Superior temporal gyrus (tissue), 1 donor: ENCODE measurements around the gene NXPH4.

ENCODE experiments used
- DNase-seq: peaks from one replicate; pipeline ENCODE4 v3.0.0-alpha.2; 2016; ENCODE audit errors: extremely low spot score

NXPH4 gene

GRCh38 chr12:57216014-57216911 lies at the start of gene NXPH4:
TSS of gene NXPH4 (plus strand) at chr12:57216794. CDS start at chr12:57216970, 176 bp downstream.
- no peak for DNase-seq

GRCh38 chr12:57166971-57167371 lies 49.6 kb upstream of the NXPH4 start:
- DNase-seq, result no peak

GRCh38 chr12:57168058-57168457 lies 48.5 kb upstream of the NXPH4 start:
- DNase-seq, result no peak

DNA sequence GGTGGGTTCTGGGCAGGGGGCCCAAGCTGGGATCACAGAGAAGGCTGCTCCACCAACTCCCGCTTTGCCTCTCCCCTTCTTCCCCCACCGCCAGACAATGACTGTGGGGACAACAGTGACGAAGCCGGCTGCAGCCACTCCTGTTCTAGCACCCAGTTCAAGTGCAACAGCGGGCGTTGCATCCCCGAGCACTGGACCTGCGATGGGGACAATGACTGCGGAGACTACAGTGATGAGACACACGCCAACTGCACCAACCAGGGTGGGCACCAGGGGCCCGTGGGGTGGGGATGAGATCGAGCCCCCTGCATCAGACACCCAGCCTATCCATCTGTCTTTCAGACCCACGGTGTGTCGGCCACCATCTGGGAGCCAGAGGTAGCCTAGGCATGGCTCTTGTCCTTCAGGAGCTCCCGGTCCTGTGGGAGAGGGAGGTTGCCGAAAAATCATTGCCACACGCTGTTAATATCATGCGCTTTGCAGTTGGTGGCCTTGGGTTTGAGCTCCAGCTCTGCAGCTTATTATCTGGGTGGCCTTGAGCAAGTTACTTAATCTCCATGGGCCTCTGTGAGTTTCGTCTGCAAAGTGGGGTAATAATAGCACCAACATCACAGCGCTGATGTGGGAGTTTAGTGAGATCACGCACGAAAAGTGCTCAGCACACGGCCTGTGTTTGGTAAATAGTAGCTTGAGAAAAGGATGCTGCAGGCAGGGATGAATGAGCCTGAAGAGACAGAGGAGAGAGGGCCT lies 47.4 kb upstream of the NXPH4 start:
- DNase-seq, result peak; percentile 53

DNA sequence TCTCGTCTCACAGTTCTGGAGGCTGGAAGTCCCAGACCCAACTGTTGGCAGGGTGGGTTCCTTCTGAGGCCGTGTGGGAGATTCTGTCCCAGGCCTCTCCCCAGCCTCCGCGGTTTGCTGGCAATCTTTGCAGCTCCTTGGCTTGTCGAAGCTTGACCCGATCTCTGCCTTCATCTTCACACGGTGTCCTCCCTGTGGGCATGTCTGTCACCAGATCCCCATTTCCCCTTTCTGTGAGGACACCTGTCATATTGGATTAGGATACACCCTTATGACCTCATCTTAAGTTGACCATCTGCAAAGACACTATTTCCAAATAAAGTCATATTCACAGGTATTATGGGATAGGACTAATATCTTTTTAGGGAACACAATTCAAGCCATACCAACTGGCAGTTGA lies 46.6 kb upstream of the NXPH4 start:
- DNase-seq, result no peak

GRCh38 chr12:57170408-57170807 lies 46.2 kb upstream of the NXPH4 start:
- no peak for DNase-seq

DNA sequence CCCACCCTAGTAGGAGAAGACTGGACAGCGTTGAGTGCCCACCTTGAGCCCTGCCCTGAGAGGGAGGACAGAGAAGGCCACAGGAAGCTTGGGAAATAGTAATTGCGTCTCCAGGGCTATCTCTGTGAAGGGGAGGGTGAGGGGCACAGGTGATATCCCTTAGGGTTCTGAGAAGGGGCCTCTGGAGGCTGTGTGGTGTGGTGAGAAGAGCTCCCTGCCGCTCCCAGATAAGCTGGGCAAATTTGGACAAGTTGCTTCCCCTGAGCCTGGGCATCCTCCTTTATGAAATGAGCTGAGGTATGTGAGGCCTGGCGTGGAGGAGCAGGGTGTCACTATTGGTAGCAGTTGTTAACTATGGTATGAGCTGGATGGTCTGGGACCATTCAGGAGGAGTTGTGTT lies 45.7 kb upstream of the NXPH4 start:
- DNase-seq, result no peak

DNA sequence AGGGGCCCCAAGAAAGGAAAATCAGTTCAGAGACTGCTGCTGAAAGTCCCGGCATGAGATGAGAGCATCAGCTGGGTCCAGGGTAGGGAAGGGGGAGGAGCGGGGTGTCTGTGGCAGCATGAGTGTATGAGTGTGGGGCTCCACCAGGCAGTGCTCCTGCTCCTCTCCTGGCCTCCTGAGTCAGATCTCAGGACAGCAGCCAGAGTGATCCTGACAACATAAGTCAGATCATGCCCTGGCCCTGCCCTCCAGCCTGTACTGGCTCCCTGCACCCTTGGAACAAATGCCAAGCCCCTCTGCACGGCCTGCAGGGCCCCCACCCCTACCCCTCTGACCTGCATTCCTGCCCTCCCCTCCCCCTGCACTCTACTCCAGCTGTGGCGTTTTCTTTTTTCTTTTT lies 44.9 kb upstream of the NXPH4 start:
- no peak for DNase-seq

GRCh38 chr12:57173089-57173488 lies 43.5 kb upstream of the NXPH4 start:
- DNase-seq, result no peak

- DNase-seq, result no peak
These were observed 42.9 kb upstream of the NXPH4 start for GRCh38 chr12:57173683-57174082.

GRCh38 chr12:57175428-57176138 lies 41.0 kb upstream of the NXPH4 start:
- DNase-seq, result peak; percentile 77

DNA sequence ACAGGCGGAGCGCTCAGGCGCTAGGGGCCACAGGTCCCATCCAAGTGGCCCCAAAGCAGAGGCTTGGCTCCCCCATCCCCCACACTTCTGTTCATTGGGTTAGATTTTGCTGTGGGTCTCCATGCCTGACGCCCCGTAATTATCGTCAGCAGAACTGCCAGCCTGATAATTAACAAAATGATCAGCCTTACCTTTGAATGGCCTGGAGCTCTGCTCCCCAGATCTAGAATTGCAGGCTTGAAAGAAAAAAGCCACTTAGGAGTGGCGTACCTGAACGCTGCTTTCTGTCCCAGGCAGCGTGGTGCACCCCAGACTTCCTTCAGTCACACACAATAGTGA lies 40.5 kb upstream of the NXPH4 start:
- no peak for DNase-seq

GRCh38 chr12:57176846-57177245 lies 39.7 kb upstream of the NXPH4 start:
- DNase-seq, result no peak

DNA sequence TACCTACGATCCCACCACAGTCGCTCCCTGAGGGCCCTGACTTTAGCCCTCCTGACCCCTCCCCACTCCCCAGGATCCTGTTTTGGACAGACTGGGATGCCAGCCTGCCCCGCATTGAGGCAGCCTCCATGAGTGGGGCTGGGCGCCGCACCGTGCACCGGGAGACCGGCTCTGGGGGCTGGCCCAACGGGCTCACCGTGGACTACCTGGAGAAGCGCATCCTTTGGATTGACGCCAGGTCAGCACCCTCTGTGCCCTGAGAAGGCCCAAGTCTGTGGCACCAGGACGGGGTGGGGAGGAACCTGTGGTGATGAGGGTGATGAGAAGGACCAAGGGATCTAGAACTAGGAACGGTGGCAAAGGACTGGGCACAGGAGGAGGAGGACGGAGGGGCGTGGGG lies 39.2 kb upstream of the NXPH4 start:
- no peak for DNase-seq

DNA sequence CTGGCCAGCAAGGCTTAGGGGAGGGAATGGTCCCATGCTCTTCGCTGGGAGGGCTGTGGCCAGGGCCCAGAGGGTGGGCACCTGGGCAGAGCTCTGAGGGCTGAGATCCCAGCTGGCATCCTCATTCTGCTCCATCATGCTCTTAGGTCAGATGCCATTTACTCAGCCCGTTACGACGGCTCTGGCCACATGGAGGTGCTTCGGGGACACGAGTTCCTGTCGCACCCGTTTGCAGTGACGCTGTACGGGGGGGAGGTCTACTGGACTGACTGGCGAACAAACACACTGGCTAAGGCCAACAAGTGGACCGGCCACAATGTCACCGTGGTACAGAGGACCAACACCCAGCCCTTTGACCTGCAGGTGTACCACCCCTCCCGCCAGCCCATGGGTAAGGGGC lies 38.4 kb upstream of the NXPH4 start:
- DNase-seq, result no peak

DNA sequence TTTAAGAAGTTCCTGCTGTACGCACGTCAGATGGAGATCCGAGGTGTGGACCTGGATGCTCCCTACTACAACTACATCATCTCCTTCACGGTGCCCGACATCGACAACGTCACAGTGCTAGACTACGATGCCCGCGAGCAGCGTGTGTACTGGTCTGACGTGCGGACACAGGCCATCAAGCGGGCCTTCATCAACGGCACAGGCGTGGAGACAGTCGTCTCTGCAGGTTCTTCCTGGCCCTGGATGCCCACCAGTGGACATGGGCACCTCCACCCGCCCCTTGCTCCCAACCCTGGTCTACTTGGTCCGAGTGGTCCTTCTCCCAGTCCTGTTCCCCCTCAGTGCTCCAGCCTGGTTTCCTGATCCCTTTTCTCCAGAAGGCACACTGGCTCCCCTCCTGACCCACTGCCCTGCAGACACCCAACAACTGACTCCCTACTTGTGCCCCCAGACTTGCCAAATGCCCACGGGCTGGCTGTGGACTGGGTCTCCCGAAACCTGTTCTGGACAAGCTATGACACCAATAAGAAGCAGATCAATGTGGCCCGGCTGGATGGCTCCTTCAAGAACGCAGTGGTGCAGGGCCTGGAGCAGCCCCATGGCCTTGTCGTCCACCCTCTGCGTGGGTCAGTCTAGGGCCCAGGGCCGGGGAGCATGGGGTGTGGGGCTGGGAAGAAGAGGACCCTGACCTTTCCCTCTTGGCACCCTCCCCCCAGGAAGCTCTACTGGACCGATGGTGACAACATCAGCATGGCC lies 37.1 kb upstream of the NXPH4 start:
- DNase-seq, result no peak

DNA sequence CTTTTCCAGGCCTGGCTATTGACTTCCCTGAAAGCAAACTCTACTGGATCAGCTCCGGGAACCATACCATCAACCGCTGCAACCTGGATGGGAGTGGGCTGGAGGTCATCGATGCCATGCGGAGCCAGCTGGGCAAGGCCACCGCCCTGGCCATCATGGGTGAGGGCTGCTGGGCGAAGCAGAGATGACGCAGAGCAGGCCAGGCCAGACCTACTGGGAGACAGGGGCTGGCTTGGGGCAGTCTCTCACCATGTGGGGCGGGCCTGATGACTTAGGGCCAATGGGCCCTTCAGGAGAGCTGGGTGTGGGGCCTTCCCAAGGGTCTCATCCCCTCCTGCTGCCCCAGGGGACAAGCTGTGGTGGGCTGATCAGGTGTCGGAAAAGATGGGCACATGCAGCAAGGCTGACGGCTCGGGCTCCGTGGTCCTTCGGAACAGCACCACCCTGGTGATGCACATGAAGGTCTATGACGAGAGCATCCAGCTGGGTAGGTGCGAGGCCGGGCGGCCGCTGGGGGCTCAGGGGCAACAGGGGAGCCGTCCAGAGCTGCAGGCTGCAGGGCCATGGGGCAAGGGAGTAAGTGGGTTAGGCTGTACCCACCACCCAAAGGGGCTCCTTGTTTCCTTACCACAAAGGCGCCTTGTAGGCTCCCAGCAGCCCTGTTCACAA lies 36.1 kb upstream of the NXPH4 start:
- DNase-seq, result no peak

GRCh38 chr12:57181072-57181471 lies 35.5 kb upstream of the NXPH4 start:
- no peak for DNase-seq

DNA sequence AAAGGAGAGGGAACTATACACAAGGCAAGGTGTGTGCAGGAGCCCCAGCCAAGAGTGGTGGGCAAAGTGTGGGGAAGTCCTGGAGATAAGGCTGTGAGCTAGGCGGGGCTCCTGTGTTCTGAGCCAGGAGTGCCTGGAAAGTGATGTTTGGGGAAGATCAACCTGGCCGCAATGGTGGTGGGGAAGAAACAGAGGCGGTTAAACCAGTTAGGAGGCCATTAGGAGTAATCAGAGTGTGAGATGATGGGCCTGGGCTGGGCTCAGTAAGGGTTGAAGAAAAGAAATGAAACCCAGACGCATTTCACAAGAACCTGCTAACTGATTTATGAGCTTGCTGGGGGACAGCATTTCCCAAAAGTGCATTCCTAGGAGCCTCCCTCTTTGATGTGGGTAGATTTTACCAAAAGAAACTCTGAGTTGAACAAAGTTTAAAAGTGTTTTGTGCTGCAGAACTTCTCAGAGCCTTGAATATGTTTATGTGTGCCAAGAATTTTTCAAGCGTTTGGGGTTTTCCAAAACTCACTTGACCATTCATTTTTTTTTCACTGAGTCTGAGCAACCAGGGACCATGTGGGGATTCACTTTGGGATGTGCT lies 34.9 kb upstream of the NXPH4 start:
- DNase-seq, result no peak

- peak; percentile 79 for DNase-seq
These were observed 33.5 kb upstream of the NXPH4 start for GRCh38 chr12:57182918-57183575.
